RPMI7951 (cell line): ENCODE measurements around the gene GLYR1. TPM values are rescaled to one million over a fixed set of nuclear protein-coding genes. Genes with fewer than 3 reads are reported as not detected.

Experiments
- DNase-seq: peaks from one replicate; pipeline ENCODE4 v3.0.0-alpha.2; 2012; ENCODE audit warnings: low read depth
- total RNA-seq: library from RNA; depleted of rRNA; stranded (reverse); fragments of >200 nt; shearing (Covaris generic); gene quantifications from 2 replicates; pipeline ENCODE4 v1.2.3, GENCODE V29; 2014; rRNA removed

Gene GLYR1
- total RNA-seq, 1 experiment from 2014 or later = 21.4 TPM

- DNase-seq = no peak
Measured at GRCh38 chr16:4765511-4766474, 81.3 kb downstream of the GLYR1 start.

GRCh38 chr16:4763791-4764190 lies 83.3 kb downstream of the GLYR1 start:
- DNase-seq = no peak

GRCh38 chr16:4762205-4762604 lies 84.9 kb downstream of the GLYR1 start:
- DNase-seq = no peak

DNA sequence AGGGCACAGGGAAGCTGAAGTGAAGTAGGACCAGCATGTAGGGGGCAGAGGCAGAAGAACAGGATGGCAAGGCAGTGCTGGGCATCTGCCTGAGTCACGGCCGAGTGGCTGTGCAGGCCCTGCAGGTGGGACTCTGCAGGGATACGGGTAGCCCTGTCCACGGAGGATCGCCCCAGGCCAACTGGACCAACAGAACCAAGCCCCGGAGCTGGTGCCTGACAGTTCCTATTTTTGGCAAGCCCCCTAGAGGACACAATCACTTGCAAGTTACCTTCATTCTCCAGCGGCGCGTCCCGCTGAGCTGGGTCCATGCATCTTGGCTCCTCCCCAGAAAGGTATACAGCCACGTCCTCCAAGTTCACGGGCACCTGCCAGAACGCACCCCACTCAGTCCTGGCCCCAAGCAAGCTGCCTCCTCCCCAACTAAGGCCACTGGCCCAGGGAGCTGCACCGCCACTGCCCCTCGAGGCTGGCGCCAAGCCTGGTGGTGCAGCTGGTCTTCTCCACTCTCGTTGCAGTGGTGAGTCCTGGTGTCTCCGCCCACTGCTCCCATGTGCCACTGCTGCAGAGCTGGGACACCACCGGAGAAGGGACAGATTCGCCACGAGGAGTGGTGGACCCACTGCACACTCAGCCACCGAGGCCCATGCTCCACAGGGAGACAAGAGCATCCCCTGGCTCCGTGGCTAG lies 86.7 kb downstream of the GLYR1 start:
- DNase-seq = no peak

DNA sequence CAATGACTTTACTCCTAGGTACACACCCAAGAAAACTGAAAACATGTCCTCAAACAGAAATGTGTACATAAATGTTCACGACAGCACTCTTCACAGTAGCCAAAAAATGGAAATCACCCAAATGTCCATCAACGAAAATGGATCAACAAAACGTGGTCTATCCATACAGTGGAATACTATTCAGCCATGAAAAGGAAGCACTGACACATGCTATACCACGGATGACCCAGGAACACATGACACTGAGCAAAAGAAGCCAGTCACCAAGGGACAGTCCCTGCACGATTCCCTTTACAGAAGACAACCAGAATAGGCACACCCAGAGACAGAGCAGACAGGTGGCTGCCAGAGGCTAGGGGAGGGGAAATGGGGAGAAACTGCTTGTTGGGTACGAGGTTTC lies 91.4 kb downstream of the GLYR1 start:
- no peak for DNase-seq

- DNase-seq = no peak
Measured at GRCh38 chr16:4754865-4755264, 92.2 kb downstream of the GLYR1 start.

DNA sequence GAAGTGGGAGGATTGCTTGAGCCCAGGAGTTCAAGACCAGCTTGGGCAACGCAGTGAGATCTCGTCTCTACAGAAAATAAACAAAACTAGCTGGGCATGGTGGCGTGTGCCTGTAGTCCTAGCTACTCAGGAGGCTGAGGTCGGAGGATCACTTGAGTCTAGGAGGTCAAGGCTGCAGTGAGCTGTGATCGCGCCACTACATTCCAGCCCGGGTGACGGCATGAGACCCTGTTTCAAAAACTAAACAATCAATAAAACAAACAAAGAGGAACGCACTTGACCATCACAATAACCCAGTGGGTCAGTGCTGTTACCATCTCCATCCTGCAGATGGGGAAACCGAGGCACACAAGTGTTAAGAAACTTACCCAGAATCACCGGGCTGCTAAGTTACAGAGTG lies 93.9 kb downstream of the GLYR1 start:
- no peak for DNase-seq

Other genes with a start within 250 kb of the GLYR1 start
- 3.3 and 4.7 TPM in 2 replicates for gene UBALD1, start 232.4 kb downstream of the GLYR1 start, total RNA-seq
- 10.4 and 18.3 TPM in 2 replicates for gene MGRN1, start 222.5 kb downstream of the GLYR1 start, total RNA-seq
- 28.7 and 45.3 TPM in 2 replicates for gene NUDT16L1, start 153.7 kb downstream of the GLYR1 start, total RNA-seq
- gene ANKS3, start 113.0 kb downstream of the GLYR1 start, total RNA-seq = 8.9 and 10.6 TPM in 2 replicates
- gene DNAAF8, start 112.8 kb downstream of the GLYR1 start, total RNA-seq = 0.36 and 0.49 TPM in 2 replicates
- gene ZNF500, start 80.1 kb downstream of the GLYR1 start, total RNA-seq = 5.2 and 5.4 TPM in 2 replicates
- not detected in 2 replicates for gene SEPTIN12, start 58.9 kb downstream of the GLYR1 start, total RNA-seq
- not detected in 2 replicates for gene SMIM22, start 51.9 kb downstream of the GLYR1 start, total RNA-seq
- gene ROGDI, start 44.7 kb downstream of the GLYR1 start, total RNA-seq = 13.1 and 16.9 TPM in 2 replicates
- 16.5 and 19.7 TPM in 2 replicates for gene UBN1, start 193 bp upstream of the GLYR1 start, total RNA-seq
- gene PPL, start 89.9 kb upstream of the GLYR1 start, total RNA-seq = 0.12 and 0.20 TPM in 2 replicates
- gene SEC14L5, start 111.0 kb upstream of the GLYR1 start, total RNA-seq = not detected in 2 replicates
- gene NAGPA, start 186.6 kb upstream of the GLYR1 start, total RNA-seq = 11.8 and 13.9 TPM in 2 replicates
- gene C16orf89, start 218.7 kb upstream of the GLYR1 start, total RNA-seq = not detected in 2 replicates
- 13.1 and 22.7 TPM in 2 replicates for gene ALG1, start 224.6 kb upstream of the GLYR1 start, total RNA-seq